Posterior vena cava (tissue), 2 donors: ENCODE results near the gene ZNF280C. TPM values are rescaled to one million over a fixed set of nuclear protein-coding genes. Genes with fewer than 3 reads are reported as not detected.
A peak's percentile ranks its signal among the peaks of the same experiment; 100 is the strongest.

ENCODE experiments used
- DNase-seq: peaks from one replicate; pipeline ENCODE4 v3.0.0-alpha.2; 2020; ENCODE audit warnings: low spot score
- intact Hi-C, 2 donors: fragments of 100-400 bp; cut with DNase I; formaldehyde crosslinking; loops; one replicate each; pipeline versions ENCODE4 v1.14.1 to v1.14.2; 2022 to 2023
- total RNA-seq, 2 donors: library from RNA; stranded (reverse); fragmentation: NEBNext Ultra II Directional; extraction: Animal tissue kit (Norgen Biotek cat#: 25700); gene quantifications; one replicate each; pipeline ENCODE4 v1.2.1, GENCODE V29; 2021
- donor health status: DM: yes; HTN: yes; CAD: no.
- donor health status: DM: yes; HTN: yes; CAD: no.

The ZNF280C gene
- total RNA-seq, 2 donors from 2014 or later, result 4.4 to 4.7 TPM

DNA sequence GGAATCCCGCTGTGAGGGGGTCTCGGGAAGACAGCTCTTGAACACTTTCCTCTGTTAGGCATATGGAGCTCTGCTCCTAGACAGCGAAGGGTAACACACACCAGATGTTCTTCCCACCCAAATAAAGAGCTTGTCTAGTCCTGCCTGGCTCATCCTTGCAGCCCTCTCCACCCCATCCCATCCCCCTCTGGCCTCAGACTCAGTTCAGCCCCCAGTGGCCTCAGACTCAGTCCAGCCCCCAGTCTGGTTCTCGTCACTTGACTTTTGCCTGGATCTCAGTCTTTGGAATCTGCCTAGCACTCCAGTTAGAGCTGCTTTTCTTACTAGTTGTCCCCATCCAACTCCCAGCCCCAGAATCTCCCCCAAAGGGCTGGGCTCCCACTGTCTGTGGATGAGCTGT lies 82.0 kb downstream of the ZNF280C start:
- no peak for DNase-seq
- intact Hi-C loops, result no loop called here

- intact Hi-C loops, result no loop called here
These were observed 83.8 kb downstream of the ZNF280C start for GRCh38 chrX:130184857-130185256.

DNA sequence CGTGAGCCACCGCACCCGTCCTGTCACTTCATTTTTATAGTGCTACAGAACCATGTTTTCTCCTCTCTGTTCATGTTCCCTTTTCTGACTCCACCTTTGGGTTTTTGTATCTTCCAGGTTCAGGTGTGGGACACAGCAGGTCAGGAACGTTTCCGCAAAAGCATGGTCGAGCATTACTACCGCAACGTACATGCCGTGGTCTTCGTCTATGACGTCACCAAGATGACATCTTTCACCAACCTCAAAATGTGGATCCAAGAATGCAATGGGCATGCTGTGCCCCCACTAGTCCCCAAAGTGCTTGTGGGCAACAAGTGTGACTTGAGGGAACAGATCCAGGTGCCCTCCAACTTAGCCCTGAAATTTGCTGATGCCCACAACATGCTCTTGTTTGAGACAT lies 84.5 kb downstream of the ZNF280C start:
- intact Hi-C loops, result no loop called here
- DNase-seq, result no peak

More at GRCh38 chrX:130184857-130185256, 83.8 kb downstream of the ZNF280C start:
- no peak for DNase-seq

DNA sequence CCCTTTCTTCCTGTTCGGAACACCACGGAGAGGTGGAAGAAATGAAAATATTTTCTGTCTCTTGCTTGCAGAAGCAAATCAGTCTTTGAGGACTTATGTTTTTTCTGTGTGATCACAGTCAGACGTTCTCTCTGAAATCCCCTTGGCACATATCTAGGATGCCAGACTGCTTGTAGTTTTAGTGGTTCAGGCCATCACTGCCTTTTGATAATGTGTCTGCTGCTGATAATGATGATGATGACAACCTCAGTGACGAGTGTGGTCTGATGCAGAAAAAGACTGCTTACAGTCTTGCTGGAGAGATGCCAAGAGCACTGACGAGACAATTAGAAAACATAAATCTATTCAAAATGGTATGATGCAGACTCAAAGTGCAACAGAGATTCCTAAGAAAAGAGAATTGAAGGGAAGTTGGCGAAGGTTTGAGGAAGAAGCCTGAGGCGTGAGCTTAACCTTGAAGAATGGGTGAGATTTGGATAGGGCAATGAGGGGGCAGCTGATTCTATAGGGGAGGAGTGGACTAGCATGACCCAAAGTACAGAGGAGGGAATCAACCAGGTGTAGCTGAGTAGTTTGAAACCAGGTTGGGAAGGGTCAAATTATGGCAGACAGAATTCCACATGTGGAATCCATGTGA lies 89.0 kb downstream of the ZNF280C start:
- DNase-seq, result no peak
- intact Hi-C loops, result no loop called here

GRCh38 chrX:130179170-130179569 lies 89.5 kb downstream of the ZNF280C start:
- DNase-seq, result no peak
- intact Hi-C loops, result no loop called here

DNA sequence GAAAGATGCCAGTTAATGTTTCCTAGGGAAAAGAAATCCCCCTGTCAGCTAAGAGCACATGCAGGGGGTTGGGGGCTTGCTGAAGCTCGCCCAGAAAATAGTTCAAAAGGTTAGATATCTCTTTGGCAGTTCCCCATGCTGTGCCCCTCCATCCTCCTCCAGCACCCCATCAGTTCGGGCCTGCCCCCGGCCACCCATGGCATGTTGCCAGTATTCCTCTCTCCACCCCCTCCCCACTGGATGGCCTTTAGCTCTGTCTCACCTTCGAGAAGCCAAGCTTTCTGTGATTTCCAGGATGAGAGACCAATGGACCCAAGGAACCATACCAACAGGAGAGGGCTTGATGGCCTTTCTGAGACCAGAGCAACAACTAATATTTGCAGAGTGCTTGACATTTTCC lies 91.8 kb downstream of the ZNF280C start:
- DNase-seq, result no peak
- intact Hi-C loops, result no loop called here

- intact Hi-C loops, result no loop called here
- no peak for DNase-seq
These were observed 92.3 kb downstream of the ZNF280C start for GRCh38 chrX:130176354-130176776.

GRCh38 chrX:130174937-130175336 lies 93.8 kb downstream of the ZNF280C start:
- no peak for DNase-seq
- intact Hi-C loops, result no loop called here

DNA sequence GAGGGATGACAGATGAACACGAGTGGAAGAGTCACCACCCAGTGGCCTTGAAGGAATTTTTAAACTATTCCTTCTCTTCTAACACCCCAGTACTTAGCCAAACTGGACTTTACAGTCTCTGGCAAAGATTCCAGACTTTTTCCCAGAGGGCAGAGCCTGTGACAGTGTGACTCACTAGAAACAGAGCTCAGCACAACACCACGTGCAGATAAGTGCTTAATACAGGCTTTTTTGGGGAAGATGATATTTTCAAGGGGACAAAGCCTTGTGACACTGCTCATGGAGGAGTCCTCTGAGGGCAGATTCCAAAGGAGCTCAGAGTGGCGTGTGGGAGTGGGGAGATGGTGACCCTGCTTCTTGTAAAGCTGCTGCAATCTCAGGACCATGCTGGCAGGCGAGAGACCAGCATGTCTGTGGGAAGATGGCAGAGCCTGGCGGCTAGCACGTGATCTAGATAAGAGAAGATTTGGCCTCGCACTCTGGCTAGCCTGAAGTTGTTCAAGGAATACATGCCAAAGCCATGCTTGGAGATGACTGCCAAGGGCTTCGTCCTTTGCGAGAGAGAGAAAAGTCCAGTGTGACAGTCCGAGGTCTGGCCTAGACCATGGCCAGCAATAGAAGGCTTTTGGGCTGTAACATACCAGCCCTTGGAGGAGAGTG lies 94.5 kb downstream of the ZNF280C start:
- DNase-seq, result peak; percentile 84
- intact Hi-C loops, result no loop called here

- DNase-seq, result peak; percentile 84
- intact Hi-C loops, result no loop called here
These were observed 95.4 kb downstream of the ZNF280C start for GRCh38 chrX:130173190-130173895.

GRCh38 chrX:130172127-130172845 lies 96.4 kb downstream of the ZNF280C start:
- DNase-seq, result peak; percentile 82
- intact Hi-C loops, result no loop called here

- peak; percentile 81 for DNase-seq
- intact Hi-C loops, result no loop called here
These were observed 97.1 kb downstream of the ZNF280C start, which contains the start of gene RAB33A for GRCh38 chrX:130171446-130172126. TSS of gene RAB33A (plus strand) at chrX:130171962. CDS start at chrX:130172063, 101 bp downstream.

- intact Hi-C loops, result no loop called here
These were observed 97.8 kb downstream of the ZNF280C start for GRCh38 chrX:130170752-130171445.

GRCh38 chrX:130167040-130167439 lies 101.7 kb downstream of the ZNF280C start:
- no peak for DNase-seq
- intact Hi-C loops, result no loop called here

More at GRCh38 chrX:130170752-130171445, 97.8 kb downstream of the ZNF280C start:
- peak; percentile 81 for DNase-seq

DNA sequence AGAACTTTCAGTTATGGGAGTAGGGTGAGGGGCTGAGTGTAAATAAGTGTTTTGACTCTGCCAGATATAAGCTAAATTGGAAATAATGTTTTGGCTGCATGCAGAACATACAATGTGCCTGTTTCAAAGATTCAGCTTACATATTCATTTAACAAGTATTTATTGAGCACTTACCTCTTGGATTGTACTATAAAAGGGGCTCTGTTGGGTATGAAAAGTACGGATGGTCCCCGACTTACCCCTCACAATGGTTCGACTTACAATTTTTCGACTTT lies 102.3 kb downstream of the ZNF280C start:
- DNase-seq, result no peak
- intact Hi-C loops, result no loop called here

DNA sequence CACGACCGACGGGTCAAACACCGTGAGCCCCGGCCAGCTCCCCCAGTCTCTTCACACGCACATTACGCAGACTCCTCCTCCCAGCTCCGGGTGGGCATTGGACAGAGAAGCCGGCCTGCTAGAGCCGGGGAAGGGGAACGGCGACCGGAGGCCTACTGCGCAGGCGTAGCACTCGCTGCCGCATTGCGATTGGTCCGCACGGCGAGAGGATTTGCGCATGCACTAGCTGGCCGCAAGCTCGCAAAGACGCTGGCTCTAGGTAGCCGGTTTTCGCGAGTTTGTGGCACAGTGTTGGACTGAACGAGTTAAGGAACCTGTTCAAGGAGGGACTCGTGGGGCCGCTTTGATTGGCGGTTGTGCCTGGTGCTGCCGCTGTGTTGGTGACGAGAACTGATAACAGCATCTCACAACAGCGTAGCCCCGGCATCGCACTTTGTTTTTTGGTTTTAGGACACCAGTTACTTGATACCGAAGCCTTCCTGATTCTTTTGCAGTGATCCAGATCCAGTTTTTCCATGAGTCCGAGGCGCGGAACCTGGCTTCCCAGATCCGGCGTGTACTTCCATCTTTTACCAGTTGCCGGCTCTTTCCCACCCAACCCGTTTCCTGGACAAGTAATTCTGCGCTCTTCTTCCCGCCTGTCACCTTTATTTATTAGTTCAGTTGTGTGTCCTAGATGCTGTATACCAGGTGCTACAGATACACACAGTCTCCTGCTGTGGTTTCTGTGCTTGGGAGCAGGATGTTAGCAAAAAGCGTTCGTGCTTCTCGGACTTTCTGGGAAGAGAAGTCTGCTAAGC lies 102.8 kb downstream of the ZNF280C start, which contains the start of gene AIFM1:
AIFM1 (minus strand) TSS at position 139 of the 800 bp plus-strand sequence. CDS start 185 bp downstream, outside the sequence.
- DNase-seq, result peak; percentile 98

DNA sequence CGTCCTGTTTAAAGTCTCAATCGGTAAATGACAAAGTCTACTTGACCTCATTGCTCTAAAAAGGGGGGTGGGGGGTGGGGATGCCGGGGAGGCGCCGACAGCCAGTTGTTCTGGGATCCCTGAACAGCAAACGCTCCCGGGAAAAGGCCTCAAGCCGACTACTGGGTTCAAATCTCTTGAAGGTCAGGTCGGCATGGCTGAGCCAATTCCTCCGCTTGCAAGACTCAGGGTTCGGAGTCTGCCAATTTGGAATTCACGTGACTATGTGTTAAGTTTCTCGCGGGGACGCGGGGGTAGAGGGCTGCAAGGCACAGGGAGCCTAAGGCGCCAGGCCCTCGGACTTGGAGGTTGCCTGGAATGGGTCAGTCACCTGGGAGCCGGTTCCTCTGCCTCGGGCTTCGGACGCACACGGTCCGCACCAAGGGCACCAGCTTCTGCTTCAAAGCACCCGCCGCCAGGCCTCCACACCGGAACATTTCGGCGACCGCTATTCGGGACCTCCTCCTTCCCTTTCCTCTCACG lies 103.5 kb downstream of the ZNF280C start:
- DNase-seq, result peak; percentile 83
- intact Hi-C loops, result no loop called here

More for the DNA sequence above, 102.8 kb downstream of the ZNF280C start, which contains the start of gene AIFM1:
- intact Hi-C loops, result no loop called here

DNA sequence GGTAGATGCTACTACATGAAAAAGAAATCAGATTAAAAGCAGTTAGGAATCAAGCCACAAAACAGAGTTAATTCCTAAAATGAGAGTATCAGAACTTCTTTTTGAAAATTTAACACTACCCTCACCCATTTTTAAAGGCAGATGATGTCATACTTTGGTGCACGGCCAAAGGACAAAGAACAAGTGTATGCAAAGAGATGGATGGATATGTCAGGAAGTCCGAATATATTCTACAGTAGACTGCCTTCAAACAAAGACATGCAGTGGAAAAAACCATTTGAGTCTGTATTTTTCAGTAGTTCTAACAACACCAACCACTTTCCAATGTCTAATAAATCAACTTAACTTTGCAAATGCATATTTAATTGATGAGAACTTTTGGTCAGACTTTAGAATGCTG lies 105.3 kb downstream of the ZNF280C start:
- no peak for DNase-seq
- intact Hi-C loops, result no loop called here
